HG03135 (cell line): ENCODE measurements around the gene GINM1.

ENCODE experiments used
- ATAC-seq: cut with Tn5 transposase; IDR thresholded peaks from one replicate; pipeline ENCODE4 v1.9.1; 2021; ENCODE audit warnings: mild to moderate bottlenecking, moderate library complexity; ENCODE audit not compliant: unreplicated experiment

GINM1 gene

DNA sequence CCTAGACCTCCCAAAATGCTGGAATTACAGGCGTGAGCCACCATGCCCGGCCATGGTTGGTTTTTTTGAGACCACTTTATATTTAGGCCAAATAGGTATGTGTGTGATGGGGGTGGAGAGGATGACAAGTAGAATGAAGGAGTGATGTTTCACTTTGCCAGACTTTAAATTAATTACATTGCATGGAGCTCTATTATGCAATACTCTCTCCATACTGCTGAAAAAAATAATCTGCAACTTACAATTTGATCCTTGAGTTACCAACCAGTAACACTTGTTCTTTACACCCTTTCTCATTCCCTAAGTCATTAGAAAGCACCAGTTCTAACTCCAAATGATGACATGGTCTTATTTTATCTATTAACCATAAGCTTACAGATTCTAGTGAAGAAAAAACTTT lies 26.8 kb downstream of the GINM1 start:
- ATAC-seq = no peak

DNA sequence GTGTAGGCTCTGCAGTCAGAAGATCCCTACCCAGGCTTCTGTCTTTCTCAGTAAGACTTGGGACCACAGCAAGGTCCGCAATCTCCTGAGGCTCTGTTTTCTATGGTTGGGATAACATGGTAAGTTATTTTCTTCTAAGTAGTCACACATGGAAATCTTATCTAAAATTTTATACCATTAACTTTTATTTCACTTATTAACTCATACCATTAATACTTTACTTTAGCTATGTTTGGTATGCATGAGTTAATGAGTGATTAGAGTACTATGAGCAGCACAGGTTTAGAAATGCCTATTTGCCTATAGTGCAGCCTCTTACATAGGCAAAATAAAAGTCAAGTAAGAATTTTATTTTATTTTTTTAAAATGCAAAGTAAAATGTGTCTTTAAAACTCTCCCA lies 27.2 kb downstream of the GINM1 start:
- no peak for ATAC-seq

DNA sequence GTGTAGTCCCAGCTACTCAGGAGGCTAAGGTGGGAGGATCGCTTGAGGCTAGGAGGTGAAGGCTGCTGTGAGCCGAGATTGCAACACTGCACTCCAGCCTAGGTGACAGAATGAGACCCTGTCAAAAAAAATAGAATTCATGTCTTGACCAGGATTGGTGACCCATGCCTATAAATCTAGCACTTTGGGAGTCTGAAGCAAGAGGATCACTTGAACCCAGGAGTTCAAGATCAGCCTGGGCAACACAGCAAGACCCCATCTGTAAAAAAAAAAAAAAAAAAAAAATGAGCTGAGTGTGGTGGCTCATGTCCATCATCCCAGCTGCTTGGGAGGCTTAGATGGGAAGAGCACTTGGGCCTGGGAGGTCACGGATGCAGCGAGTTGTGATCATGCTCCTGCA lies 34.3 kb downstream of the GINM1 start:
- no peak for ATAC-seq

DNA sequence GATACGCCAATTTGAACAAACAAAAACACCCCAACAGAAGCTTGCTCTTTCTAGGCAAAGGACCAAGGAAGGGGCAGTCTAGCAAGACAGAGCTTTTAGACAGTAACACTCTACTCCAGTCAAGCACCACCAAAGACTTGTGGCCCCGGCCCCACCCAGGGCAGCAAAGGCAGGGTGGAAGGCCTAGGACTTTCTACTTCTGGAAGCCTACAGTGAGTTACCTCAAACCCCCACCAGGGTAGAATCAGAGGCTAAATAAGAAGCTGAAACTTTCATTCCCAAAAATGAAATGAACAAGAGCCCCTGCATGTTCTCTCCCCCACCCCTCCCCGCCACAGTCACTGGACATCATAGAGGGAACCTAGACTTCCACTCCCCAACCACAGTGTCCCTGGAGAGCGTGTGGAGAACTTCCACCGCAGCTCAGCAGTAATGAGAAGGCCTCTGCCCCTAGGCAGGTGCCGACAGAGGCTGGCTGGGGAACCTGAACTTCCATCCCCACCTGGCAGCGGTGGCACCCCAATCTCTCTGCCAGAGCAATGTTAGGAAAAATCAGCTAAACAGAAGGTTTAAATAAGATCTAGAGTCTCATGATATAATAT lies 42.3 kb downstream of the GINM1 start:
- no peak for ATAC-seq

DNA sequence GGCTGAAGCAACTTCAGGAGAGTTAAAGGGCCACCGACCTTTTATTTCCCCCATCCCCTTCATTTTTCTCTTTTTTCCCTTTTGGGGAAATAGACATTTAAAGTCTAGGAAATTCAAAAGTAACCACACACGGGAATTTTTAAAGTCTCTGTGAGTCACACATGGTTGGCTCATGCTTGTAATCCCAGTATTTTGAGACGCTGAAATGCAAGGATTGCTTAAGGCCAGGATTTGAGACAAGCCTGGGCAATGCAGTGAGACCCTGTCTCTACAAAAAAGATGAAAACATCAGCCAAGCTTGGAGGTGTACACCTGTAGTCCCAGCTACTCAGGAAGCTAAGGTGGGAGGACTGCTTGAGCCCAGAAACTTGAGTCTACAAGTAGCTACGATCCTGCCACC lies 48.2 kb downstream of the GINM1 start:
- ATAC-seq = no peak

DNA sequence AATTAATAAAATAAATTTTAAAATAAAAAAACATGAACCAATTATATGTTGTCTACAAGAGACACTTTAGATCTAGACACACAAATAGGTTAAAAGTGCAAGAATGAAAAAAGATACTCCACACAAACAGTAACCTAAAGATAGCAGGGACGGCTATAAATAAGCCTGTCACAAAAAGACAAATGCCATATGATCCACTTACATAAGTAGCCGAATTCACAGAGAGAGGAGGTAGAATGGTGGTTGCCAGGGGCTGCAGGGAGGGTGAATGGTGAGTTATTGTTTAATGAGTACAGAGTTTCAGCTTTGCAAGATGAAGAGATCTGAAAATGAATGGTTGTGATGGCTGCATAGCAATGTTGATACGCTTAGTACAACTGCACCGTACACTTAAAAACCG lies 49.6 kb downstream of the GINM1 start:
- no peak for ATAC-seq

DNA sequence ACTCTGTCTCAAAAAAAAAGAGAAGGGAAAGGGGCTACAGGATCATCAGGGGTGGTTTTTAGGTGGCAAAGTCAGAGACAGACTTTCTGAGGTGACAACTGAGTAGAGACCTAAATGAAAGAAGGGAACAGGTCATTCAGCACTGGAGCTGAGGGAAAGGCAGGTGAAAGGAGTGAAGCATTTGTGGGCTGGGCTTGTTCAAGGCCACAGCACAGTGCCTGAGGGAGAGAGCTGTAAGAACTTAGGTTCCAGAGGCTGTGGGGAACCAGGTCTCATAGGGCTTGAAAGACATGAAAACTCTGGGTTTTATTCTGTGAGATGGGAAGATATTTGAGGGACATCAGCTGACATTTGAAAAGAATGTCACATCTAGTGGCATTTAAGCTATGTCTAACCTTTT lies 61.5 kb downstream of the GINM1 start:
- no peak for ATAC-seq

DNA sequence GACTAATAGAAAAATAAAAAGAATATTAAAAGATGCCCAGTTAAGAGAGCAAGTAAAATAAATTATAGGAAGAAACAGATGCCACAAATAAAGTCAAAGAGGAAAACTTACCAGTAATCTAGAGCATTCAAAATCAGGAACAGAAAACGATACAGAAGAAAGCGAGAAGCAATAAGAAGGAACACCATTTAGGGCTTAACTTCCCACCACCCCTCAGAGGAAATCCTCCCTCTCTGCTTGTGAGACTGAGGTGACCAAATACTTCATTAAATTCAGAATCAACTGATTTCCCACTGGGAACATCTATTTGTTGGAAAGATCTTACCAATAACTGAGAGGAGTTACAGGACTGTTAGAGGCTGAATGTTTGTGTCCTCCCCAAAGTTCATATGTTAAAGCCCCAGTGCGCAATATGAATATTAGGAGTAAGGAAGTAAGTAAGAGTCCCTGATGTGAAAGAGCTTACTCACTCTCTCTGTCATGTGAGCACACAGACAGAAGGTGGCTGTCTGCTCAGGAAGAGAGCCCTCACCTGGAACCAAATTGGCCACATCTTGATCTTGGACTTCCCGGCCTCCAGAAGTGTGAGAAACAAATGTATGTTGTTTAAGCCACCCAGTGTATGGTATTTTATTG lies 62.8 kb downstream of the GINM1 start:
- peak; percentile 63 for ATAC-seq

DNA sequence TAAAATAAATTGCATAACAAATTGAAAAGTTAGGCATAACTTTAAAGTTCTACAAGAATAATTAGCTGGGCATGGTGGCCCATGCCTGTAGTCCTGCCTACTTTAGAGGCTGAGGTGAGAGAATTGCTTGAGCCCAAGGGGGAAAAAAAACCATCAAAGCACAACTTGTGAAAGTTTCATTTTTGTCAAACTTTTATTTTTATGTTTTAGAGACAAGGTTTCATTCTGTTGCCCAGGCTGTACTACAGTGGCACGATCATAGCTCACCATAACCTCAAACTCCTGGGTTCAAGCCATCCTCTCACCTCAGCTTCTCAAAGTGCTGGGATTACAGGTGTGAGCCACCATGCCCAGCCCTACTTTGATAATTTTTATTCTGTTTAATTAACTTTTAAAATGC lies 68.1 kb downstream of the GINM1 start:
- no peak for ATAC-seq

DNA sequence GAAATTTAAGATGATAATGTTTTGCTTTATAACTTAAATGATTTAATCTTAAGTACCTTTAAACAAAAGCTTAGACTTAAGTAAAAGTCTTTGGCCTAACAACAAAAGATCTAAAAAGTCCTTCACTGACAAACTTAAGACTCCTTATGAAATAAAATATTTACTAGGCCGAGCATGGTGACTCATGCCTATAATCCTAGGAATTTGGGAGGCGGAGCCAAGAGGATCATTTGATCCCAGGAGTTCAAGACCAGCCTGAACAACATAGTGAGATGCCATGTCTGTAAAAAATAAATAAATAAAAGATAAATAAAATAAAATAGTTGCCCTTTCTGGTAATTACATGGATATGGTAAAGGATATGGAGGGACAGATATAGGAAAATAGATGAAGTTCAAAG lies 69.9 kb downstream of the GINM1 start:
- ATAC-seq = no peak
